Ascending aorta (tissue), 2 donors: ENCODE data around the gene IFT172. TPM values are rescaled to one million over a fixed set of nuclear protein-coding genes. Genes with fewer than 3 reads are reported as not detected.
"Not testable (repeated sequence)": the region's sequence is repeated elsewhere in the genome, so short reads cannot be mapped to it uniquely, and the experiment has no call there.

Source experiments
- DNase-seq, 2 donors: peaks; one replicate each; pipeline ENCODE4 v3.0.0-alpha.2; 2019; ENCODE audit warnings: low spot score in 2 of 2
- H3K27ac ChIP-seq, 2 donors: fragments of 200-600 bp; sonication (generic); one replicate each; pipeline ENCODE4 v1.5.1; 2016 to 2017; ENCODE audit warnings: mild to moderate bottlenecking in 1 of 2
- H3K27me3 ChIP-seq: fragments of 200-600 bp; sonication (generic); one replicate; pipeline ENCODE4 v1.5.1; 2017
- H3K36me3 ChIP-seq, 2 donors: fragments of 200-600 bp; sonication (generic); one replicate each; pipeline ENCODE4 v1.5.1; 2016
- H3K4me1 ChIP-seq, 2 donors: fragments of 200-600 bp; sonication (generic); one replicate each; pipeline ENCODE4 v1.5.1; 2016 to 2017; ENCODE audit warnings: mild to moderate bottlenecking in 1 of 2
- H3K4me3 ChIP-seq, 2 donors: fragments of 200-600 bp; sonication (generic); one replicate each; pipeline ENCODE4 v1.5.1; 2016 to 2017; ENCODE audit warnings: mild to moderate bottlenecking in 1 of 2
- H3K9me3 ChIP-seq, 2 donors: fragments of 200-600 bp; sonication (generic); one replicate each; pipeline ENCODE4 v1.5.1; 2016
- CTCF ChIP-seq, 3 experiments: fragments of 200-600 bp in 2 of 3; fragments of 450-650 bp in 1 of 3; sonication (generic) in 2 of 3; IDR thresholded peaks; one replicate each; pipeline ENCODE4 v1.5.1; 2016 to 2019; ENCODE audit warnings: antibody characterized with exemption in 3 of 3, mild to moderate bottlenecking in 1 of 3, moderate library complexity in 1 of 3
- intact Hi-C: fragments of 100-400 bp; cut with DNase I; formaldehyde crosslinking; loops from one replicate; pipeline ENCODE4 v1.15.1; 2023
- total RNA-seq: library from RNA; depleted of rRNA; stranded (reverse); fragments of >200 nt; gene quantifications from one replicate; pipeline ENCODE4 v1.1.0, GENCODE V29; 2016

Gene IFT172
- total RNA-seq: 204 TPM

GRCh38 chr2:27489498-27490397, at the start of gene IFT172:
IFT172 (minus strand) TSS chr2:27489743; CDS start chr2:27489653, 90 bp downstream.
- no peaks in the 10 kb centered on the region for H3K9me3 ChIP-seq
- H3K4me3 ChIP-seq: peak within 1 kb of the TSS; percentile 54 to 73
- H3K36me3 ChIP-seq: peaks cover 3 to 6% of the 10 kb centered on the region in 2 donors
- peak; percentile 97 to 99 for DNase-seq
- peak within 1 kb of the TSS; percentile 69 to 77 for H3K27ac ChIP-seq
- TF ChIP-seq CTCF (IDR thresholded peaks at IDR 0.05): no peak
- H3K4me1 ChIP-seq: peaks cover 0 to 14% of the 10 kb centered on the region in 2 donors
- intact Hi-C loops: loop anchor here (1.0 to 10.0 kb wide), 6 partner anchors 61 to 355 kb away; partner anchors contain the start of genes CCDC121, EIF2B4, GPN1 and NRBP1
- H3K27me3 ChIP-seq: no peaks in the 10 kb centered on the region

GRCh38 chr2:27538839-27539450, 49.4 kb upstream of the IFT172 start:
- H3K27me3 ChIP-seq, H3K27ac ChIP-seq, H3K36me3 ChIP-seq, H3K9me3 ChIP-seq, intact Hi-C loops, H3K4me3 ChIP-seq, DNase-seq, H3K4me1 ChIP-seq: not testable (repeated sequence)

GRCh38 chr2:27537287-27537686, 47.7 kb upstream of the IFT172 start:
- H3K4me3 ChIP-seq: no peak overlapping the region
- H3K9me3 ChIP-seq: no peaks in the 10 kb centered on the region
- no peaks in the 10 kb centered on the region for H3K27me3 ChIP-seq
- DNase-seq: no peak
- H3K27ac ChIP-seq: no peak overlapping the region
- TF ChIP-seq CTCF (IDR thresholded peaks at IDR 0.05): no peak
- intact Hi-C loops: no loop called here
- H3K4me1 ChIP-seq: no peaks in the 10 kb centered on the region
- H3K36me3 ChIP-seq: no peaks in the 10 kb centered on the region

GRCh38 chr2:27531983-27532382, 42.4 kb upstream of the IFT172 start:
- Histone ChIP-seq H3K27ac (no peak overlapping the region), H3K27me3 (no peaks in the 10 kb centered on the region), H3K4me3 (no peak overlapping the region), H3K4me1 (no peaks in the 10 kb centered on the region), H3K9me3 (no peaks in the 10 kb centered on the region), H3K36me3 (no peaks in the 10 kb centered on the region)
- intact Hi-C loops: no loop called here
- DNase-seq: no peak
- no peak for TF ChIP-seq CTCF (IDR thresholded peaks at IDR 0.05)

GRCh38 chr2:27527182-27527581, 37.6 kb upstream of the IFT172 start:
- DNase-seq: no peak
- no peaks in the 10 kb centered on the region for H3K36me3 ChIP-seq
- no peaks in the 10 kb centered on the region for H3K27me3 ChIP-seq
- H3K9me3 ChIP-seq: no peaks in the 10 kb centered on the region
- H3K4me3 ChIP-seq: no peak overlapping the region
- intact Hi-C loops: no loop called here
- H3K4me1 ChIP-seq: no peaks in the 10 kb centered on the region
- no peak overlapping the region for H3K27ac ChIP-seq
- TF ChIP-seq CTCF (IDR thresholded peaks at IDR 0.05): no peak

GRCh38 chr2:27522400-27522945, 32.9 kb upstream of the IFT172 start:
- TF ChIP-seq CTCF (IDR thresholded peaks at IDR 0.05): no peak
- intact Hi-C loops: no loop called here
- DNase-seq: no peak

More at GRCh38 chr2:27522400-27522945, 32.9 kb upstream of the IFT172 start:
- Histone ChIP-seq H3K4me3 (no peak overlapping the region), H3K27ac (no peak overlapping the region), H3K4me1 (no peaks in the 10 kb centered on the region), H3K36me3 (no peaks in the 10 kb centered on the region), H3K9me3 (no peaks in the 10 kb centered on the region), H3K27me3 (no peaks in the 10 kb centered on the region)
